Activated CD8-positive, alpha-beta T cell treated with anti-CD3 and anti-CD28 coated beads for 36 hours (primary cell): ENCODE results near the gene OAT. TPM values are rescaled to one million over a fixed set of nuclear protein-coding genes. Genes with fewer than 3 reads are reported as not detected.

ENCODE experiments used
- ATAC-seq: fragments of 200-7000 bp; cut with Tn5 transposase; one replicate; pipeline ENCODE4 v1.10.0; 2021; ENCODE audit warnings: mild to moderate bottlenecking, moderate library complexity
- CTCF ChIA-PET: fragments of 350-600 bp; sonication (Branson Sonifier 250); formaldehyde crosslinking; loops from one replicate; lab custom pipeline; 2021; ENCODE audit warnings: antibody characterized with exemption; lab: Charles Lee
- POLR2A ChIA-PET: fragments of 350-600 bp; sonication (Branson Sonifier 250); formaldehyde crosslinking; loops from one replicate; lab custom pipeline; 2021; ENCODE audit warnings: antibody characterized with exemption; lab: Charles Lee
- DNase-seq: peaks from one replicate; pipeline ENCODE4 v3.0.0-alpha.2; 2020
- H3K27ac Mint-ChIP-seq: one replicate; pipeline ENCODE4 v1.8.0; 2021; ENCODE audit warnings: mild to moderate bottlenecking, mixed read lengths
- H3K27me3 Mint-ChIP-seq: one replicate; pipeline ENCODE4 v1.8.0; 2021; ENCODE audit warnings: mixed read lengths
- H3K36me3 Mint-ChIP-seq: one replicate; pipeline ENCODE4 v1.8.0; 2021; ENCODE audit warnings: low read depth, mixed read lengths
- H3K4me1 Mint-ChIP-seq: one replicate; pipeline ENCODE4 v1.8.0; 2021; ENCODE audit warnings: low read depth, mixed read lengths
- H3K4me3 Mint-ChIP-seq: one replicate; pipeline ENCODE4 v1.8.0; 2021; ENCODE audit warnings: mild to moderate bottlenecking, moderate library complexity, mixed read lengths
- H3K9me3 Mint-ChIP-seq: one replicate; pipeline ENCODE4 v1.8.0; 2021; ENCODE audit warnings: mixed read lengths
- intact Hi-C: fragments of 100-400 bp; cut with micrococcal nuclease; formaldehyde crosslinking; loops from one replicate; pipeline ENCODE4 v1.10.0; 2022
- total RNA-seq, 2 experiments: library from RNA; stranded (reverse); gene quantifications; one replicate each; pipeline ENCODE4 v1.2.3, GENCODE V29; 2021
- TF ChIP-seq, protein P1 (sequence below): fragments of 200-600 bp; IDR thresholded peaks from one replicate; pipeline ENCODE4 v1.8.0; 2022; ENCODE audit warnings: antibody characterized with exemption, mild to moderate bottlenecking

The OAT gene
- total RNA-seq, 2 experiments from 2014 or later: 40.2 to 44.3 TPM

DNA sequence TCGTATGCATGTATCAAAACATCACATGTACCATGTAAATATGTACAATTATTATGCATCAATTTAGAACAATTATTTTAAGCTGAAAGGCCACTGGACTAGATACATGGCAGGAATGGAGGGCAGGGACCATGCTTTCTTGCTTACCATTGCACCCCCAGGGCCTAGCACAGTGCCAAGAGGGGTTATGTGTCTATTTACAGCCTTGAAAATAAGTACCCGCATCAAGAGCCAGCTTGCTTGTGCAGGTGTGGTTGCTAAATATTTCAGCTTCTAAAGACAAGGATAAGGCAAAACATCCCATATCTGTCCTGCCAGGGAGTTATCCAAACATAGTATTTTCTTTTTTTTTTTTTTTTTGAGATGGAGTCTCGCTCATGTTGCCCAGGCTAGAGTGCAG is 14.7 kb upstream of the OAT start:
- no peaks in the 10 kb centered on the region for H3K36me3 Mint-ChIP-seq
- no peaks in the 10 kb centered on the region for H3K9me3 Mint-ChIP-seq
- ChIA-PET CTCF (interaction anchor here (0.8 to 1.2 kb wide), 2 partner anchors 28 to 44 kb away, joined by 3 to 4 read pairs; no protein-coding TSS in a partner anchor), POLR2A (no interaction called here)
- DNase-seq (no peak), ATAC-seq (no peak)
- H3K4me1 Mint-ChIP-seq: peaks cover 3% of the 10 kb centered on the region
- TF ChIP-seq, protein P1, sequence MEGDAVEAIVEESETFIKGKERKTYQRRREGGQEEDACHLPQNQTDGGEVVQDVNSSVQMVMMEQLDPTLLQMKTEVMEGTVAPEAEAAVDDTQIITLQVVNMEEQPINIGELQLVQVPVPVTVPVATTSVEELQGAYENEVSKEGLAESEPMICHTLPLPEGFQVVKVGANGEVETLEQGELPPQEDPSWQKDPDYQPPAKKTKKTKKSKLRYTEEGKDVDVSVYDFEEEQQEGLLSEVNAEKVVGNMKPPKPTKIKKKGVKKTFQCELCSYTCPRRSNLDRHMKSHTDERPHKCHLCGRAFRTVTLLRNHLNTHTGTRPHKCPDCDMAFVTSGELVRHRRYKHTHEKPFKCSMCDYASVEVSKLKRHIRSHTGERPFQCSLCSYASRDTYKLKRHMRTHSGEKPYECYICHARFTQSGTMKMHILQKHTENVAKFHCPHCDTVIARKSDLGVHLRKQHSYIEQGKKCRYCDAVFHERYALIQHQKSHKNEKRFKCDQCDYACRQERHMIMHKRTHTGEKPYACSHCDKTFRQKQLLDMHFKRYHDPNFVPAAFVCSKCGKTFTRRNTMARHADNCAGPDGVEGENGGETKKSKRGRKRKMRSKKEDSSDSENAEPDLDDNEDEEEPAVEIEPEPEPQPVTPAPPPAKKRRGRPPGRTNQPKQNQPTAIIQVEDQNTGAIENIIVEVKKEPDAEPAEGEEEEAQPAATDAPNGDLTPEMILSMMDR: no peak
- H3K27me3 Mint-ChIP-seq: peaks cover 7% of the 10 kb centered on the region
- no peak overlapping the region for H3K4me3 Mint-ChIP-seq
- H3K27ac Mint-ChIP-seq: no peak overlapping the region
- intact Hi-C loops: no loop called here

GRCh38 chr10:124430077-124430476 is 11.4 kb upstream of the OAT start:
- no peaks in the 10 kb centered on the region for H3K36me3 Mint-ChIP-seq
- ChIA-PET CTCF (interaction anchor here (1.3 kb wide), 1 partner anchor 41 kb away, joined by 4 read pairs; no protein-coding TSS in a partner anchor), POLR2A (no interaction called here)
- no peaks in the 10 kb centered on the region for H3K9me3 Mint-ChIP-seq
- peaks cover 7% of the 10 kb centered on the region for H3K27me3 Mint-ChIP-seq
- TF ChIP-seq, protein P1: no peak
- H3K4me1 Mint-ChIP-seq: no peaks in the 10 kb centered on the region
- intact Hi-C loops: no loop called here
- DNase-seq (no peak), ATAC-seq (no peak)
- H3K27ac Mint-ChIP-seq: no peak overlapping the region
- no peak overlapping the region for H3K4me3 Mint-ChIP-seq

DNA sequence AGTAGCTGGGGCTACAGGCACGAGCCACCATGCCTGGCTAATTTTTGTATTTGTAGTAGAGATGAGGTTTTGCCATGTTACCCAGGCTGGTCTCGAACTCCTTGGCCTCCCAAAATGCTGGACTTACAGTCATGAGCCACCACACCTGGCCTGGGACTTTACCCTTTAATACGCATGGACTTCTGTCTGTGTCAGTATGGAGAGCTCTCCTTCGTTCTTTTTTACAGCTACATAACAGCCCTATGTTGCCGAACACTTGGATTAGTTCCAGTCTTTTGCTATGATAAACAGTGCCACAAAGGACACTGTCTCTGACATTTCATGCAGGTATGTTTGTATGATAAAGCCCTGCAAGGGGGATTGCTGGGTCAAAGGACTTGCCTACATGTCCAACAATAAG is 10.9 kb upstream of the OAT start:
- intact Hi-C loops: no loop called here
- Mint-ChIP-seq H3K9me3 (no peaks in the 10 kb centered on the region), H3K27me3 (peaks cover 7% of the 10 kb centered on the region), H3K36me3 (no peaks in the 10 kb centered on the region), H3K4me1 (no peaks in the 10 kb centered on the region), H3K27ac (no peak overlapping the region), H3K4me3 (no peak overlapping the region)
- DNase-seq: no peak
- TF ChIP-seq, protein P1: no peak
- ChIA-PET POLR2A (no interaction called here), CTCF (no interaction called here)
- ATAC-seq: no peak

GRCh38 chr10:124428207-124428777 is 9.6 kb upstream of the OAT start:
- Mint-ChIP-seq H3K27me3 (peaks cover 12% of the 10 kb centered on the region), H3K36me3 (no peaks in the 10 kb centered on the region), H3K4me1 (no peaks in the 10 kb centered on the region), H3K27ac (no peak overlapping the region), H3K4me3 (no peak overlapping the region), H3K9me3 (no peaks in the 10 kb centered on the region)
- intact Hi-C loops: no loop called here
- POLR2A ChIA-PET: no interaction called here
- ATAC-seq (no peak), DNase-seq (no peak)
- TF ChIP-seq, protein P1: no peak
- CTCF ChIA-PET: interaction anchor here (0.6 to 1.1 kb wide), 2 partner anchors 39 kb away, joined by 3 read pairs; no protein-coding TSS in a partner anchor

DNA sequence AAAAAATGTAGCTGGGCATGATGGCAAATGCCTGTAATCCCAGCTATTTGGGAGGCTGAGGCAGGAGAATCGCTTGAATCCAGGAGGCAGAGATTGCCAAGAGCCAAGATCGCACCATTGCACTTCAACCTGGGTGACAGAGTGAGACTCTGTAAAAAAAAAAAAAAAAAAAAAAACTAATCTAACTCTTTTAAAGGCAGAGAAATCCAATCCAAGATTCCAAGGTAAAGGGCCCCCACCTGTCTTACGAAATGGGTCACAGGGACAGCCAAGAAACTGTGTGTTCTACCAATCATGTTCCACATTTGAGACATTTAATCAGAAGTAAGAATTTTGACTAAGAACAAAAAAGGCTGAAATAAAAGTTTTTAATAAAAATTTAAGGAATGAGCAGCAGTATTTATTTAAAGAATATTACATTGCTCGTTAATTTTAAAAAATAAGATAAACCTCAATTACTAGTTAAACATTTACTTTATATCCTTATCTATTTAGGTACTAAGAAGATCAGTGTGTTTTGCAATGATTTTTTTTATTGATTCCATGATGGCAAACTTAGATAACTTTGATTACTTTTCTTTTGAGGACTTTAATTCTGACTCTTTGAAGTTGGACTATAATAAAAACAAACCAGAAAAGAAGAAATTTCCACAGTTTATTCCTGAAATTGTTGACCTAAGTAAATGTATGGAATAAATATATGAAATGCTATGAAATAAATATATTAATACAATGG is 6.7 kb upstream of the OAT start:
- Mint-ChIP-seq H3K36me3 (no peaks in the 10 kb centered on the region), H3K27ac (no peak overlapping the region), H3K27me3 (peaks cover 11% of the 10 kb centered on the region), H3K9me3 (no peaks in the 10 kb centered on the region), H3K4me3 (no peak overlapping the region), H3K4me1 (no peaks in the 10 kb centered on the region)
- POLR2A ChIA-PET: interaction anchor here (1.5 kb wide), 1 partner anchor 36 kb away, joined by 3 read pairs; the partner anchor contains the start of gene LHPP
- ATAC-seq (no peak), DNase-seq (no peak)
- CTCF ChIA-PET: no interaction called here
- intact Hi-C loops: no loop called here
- TF ChIP-seq, protein P1: no peak
